SU-DHL-6 (cell line): ENCODE data around the gene TLL2.

Experiments used
- H2AFZ ChIP-seq: fragments of 200-600 bp; sonication (generic); 2 replicates; pipeline ENCODE4 v1.6.1; 2014; ENCODE audit warnings: low read depth, mild to moderate bottlenecking, moderate library complexity, mixed read lengths, antibody characterized with exemption, low read length; ENCODE audit not compliant: severe bottlenecking
- H3F3A ChIP-seq: fragments of 200-600 bp; shearing (Covaris generic); 2 replicates; pipeline ENCODE4 v1.6.0; 2016; ENCODE audit warnings: antibody characterized with exemption, mild to moderate bottlenecking; ENCODE audit not compliant: insufficient read depth
- H3K27ac ChIP-seq: fragments of 200-600 bp; sonication (generic); 2 replicates; pipeline ENCODE4 v1.5.1; 2016; ENCODE audit warnings: low read depth, mild to moderate bottlenecking, low read length, moderate library complexity, mixed read lengths
- H3K27me3 ChIP-seq: fragments of 200-600 bp; sonication (generic), shearing (Covaris generic); 2 replicates; pipeline ENCODE4 v1.6.0; 2014; ENCODE audit warnings: mild to moderate bottlenecking, low read length
- H3K36me3 ChIP-seq: fragments of 200-600 bp; sonication (generic); 2 replicates; pipeline ENCODE4 v1.6.1; 2014; ENCODE audit warnings: mild to moderate bottlenecking, low read length, mixed read lengths
- H3K4me2 ChIP-seq: fragments of 300-600, 200-600 bp; shearing (Covaris generic), sonication (generic); 2 replicates; pipeline ENCODE4 v1.6.0; 2014; ENCODE audit warnings: low read length, low read depth, mild to moderate bottlenecking; ENCODE audit not compliant: poor library complexity, severe bottlenecking
- H3K4me3 ChIP-seq: fragments of 200-600 bp; sonication (generic); 2 replicates; pipeline ENCODE4 v1.5.1; 2014; ENCODE audit warnings: antibody characterized with exemption, low read length, mild to moderate bottlenecking, mixed read lengths; ENCODE audit not compliant: insufficient read depth, poor library complexity, severe bottlenecking
- H3K79me2 ChIP-seq: fragments of 200-600 bp; sonication (generic); 2 replicates; pipeline ENCODE4 v1.6.1; 2014; ENCODE audit warnings: mild to moderate bottlenecking, low read length, moderate library complexity; ENCODE audit not compliant: insufficient read depth
- H3K9ac ChIP-seq: fragments of 200-600 bp; sonication (generic); 2 replicates; pipeline ENCODE4 v1.7.0; 2014; ENCODE audit warnings: mild to moderate bottlenecking, low read length
- H3K9me2 ChIP-seq: fragments of 200-600 bp; sonication (generic); replicated peaks from 2 replicates; pipeline ENCODE4 v1.6.1; 2014; ENCODE audit warnings: low read length; ENCODE audit not compliant: insufficient read depth
- H3K9me3 ChIP-seq: fragments of 200-600 bp; sonication (generic); 2 replicates; pipeline ENCODE4 v1.6.1; 2014; ENCODE audit warnings: low read length, mixed read lengths; ENCODE audit not compliant: insufficient read depth
- H4K20me1 ChIP-seq: fragments of 200-600 bp; sonication (generic); 2 replicates; pipeline ENCODE4 v1.6.1; 2014; ENCODE audit warnings: low read depth, mild to moderate bottlenecking, antibody characterized with exemption, low read length, moderate library complexity, mixed read lengths
- EZH2phosphoT487 ChIP-seq: fragments of 200-600 bp; sonication (generic), shearing (Covaris generic); conservative IDR thresholded peaks from 2 replicates; pipeline ENCODE4 v1.6.1; 2018; ENCODE audit warnings: mild to moderate bottlenecking, antibody characterized with exemption, low read length, moderate library complexity, mixed read lengths
- TF ChIP-seq, protein P1 (sequence below): fragments of 200-600 bp; sonication (generic); IDR thresholded peaks from one replicate; pipeline ENCODE4 v1.5.1; 2017; ENCODE audit warnings: antibody characterized with exemption, mild to moderate bottlenecking, low read length, moderate library complexity; ENCODE audit not compliant: insufficient read depth, poor library complexity, severe bottlenecking

Gene TLL2

DNA sequence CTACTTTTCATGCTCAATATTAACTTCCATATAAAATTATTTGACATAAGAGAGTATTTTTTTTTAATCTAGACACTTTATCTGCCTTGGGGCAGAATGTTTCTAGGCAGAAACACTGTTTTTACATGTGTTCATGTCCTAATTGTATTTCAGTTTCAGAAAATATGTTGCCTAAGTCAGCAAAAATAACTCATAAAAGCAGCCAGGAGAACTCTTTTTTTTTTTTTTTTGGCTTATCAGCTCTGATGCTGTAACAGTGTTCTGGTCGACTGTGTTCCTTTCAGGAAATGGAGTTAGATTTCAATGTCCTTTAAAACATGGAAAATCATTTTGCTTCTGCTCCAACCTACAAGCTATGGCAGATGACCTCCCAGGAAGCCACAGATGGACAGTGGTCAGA lies 91.7 kb downstream of the TLL2 start:
- no peak for TF ChIP-seq EZH2phosphoT487
- no peak overlapping the region for H3K4me3 ChIP-seq
- no peak overlapping the region for H3K9ac ChIP-seq
- no peaks in the 10 kb centered on the region for H3K9me2 ChIP-seq
- no peak overlapping the region for H2AFZ ChIP-seq
- H3K4me2 ChIP-seq = no peak overlapping the region
- no peaks in the 10 kb centered on the region for H3F3A ChIP-seq
- no peaks in the 10 kb centered on the region for H3K27me3 ChIP-seq
- no peaks in the 10 kb centered on the region for H4K20me1 ChIP-seq
- no peaks in the 10 kb centered on the region for H3K9me3 ChIP-seq
- H3K27ac ChIP-seq = no peak overlapping the region
- no peaks in the 10 kb centered on the region for H3K36me3 ChIP-seq
- no peaks in the 10 kb centered on the region for H3K79me2 ChIP-seq

DNA sequence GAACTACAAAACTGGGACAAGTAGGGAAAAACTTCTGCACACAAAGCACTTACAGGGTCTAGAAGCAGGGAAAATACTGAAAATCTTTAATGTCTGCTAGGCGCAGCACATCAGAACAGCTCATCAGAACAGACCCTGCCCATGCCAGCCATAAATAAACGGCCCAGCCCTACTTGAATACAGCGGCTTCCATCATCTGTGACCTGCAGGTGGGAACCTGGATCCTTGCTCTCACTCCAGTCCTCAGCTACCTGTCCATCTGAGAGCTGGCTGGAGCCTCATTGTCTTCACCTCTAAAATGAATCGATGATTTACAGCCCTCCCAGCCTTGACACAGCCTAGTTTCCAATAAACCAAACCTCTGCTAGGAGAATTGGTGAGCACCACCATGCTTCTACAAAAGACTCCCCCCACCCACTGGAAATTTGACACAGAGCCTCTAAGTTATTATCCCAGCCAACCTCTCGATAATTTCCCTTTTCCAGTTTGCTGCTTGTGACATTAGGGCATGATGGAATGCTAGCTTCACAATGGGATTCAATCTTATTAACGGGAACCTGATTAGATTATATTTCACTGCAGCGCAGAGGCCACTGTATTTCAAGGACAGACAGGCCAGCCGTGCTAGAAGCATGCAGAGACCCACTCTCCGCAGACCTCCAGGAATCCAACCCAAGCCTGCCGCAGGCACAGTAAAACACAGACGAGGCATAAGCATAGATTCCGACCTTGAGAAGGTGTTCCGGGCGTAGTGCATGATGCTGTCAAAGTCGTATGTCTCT lies 93.3 kb downstream of the TLL2 start:
- no peak overlapping the region for H2AFZ ChIP-seq
- no peak overlapping the region for H3K9ac ChIP-seq
- TF ChIP-seq, protein P1, sequence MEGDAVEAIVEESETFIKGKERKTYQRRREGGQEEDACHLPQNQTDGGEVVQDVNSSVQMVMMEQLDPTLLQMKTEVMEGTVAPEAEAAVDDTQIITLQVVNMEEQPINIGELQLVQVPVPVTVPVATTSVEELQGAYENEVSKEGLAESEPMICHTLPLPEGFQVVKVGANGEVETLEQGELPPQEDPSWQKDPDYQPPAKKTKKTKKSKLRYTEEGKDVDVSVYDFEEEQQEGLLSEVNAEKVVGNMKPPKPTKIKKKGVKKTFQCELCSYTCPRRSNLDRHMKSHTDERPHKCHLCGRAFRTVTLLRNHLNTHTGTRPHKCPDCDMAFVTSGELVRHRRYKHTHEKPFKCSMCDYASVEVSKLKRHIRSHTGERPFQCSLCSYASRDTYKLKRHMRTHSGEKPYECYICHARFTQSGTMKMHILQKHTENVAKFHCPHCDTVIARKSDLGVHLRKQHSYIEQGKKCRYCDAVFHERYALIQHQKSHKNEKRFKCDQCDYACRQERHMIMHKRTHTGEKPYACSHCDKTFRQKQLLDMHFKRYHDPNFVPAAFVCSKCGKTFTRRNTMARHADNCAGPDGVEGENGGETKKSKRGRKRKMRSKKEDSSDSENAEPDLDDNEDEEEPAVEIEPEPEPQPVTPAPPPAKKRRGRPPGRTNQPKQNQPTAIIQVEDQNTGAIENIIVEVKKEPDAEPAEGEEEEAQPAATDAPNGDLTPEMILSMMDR = no peak
- H3K27ac ChIP-seq = no peak overlapping the region
- H3K27me3 ChIP-seq = no peaks in the 10 kb centered on the region
- H3K4me2 ChIP-seq = no peak overlapping the region
- no peaks in the 10 kb centered on the region for H3K79me2 ChIP-seq
- H4K20me1 ChIP-seq = no peaks in the 10 kb centered on the region
- no peaks in the 10 kb centered on the region for H3K9me3 ChIP-seq
- H3K4me3 ChIP-seq = no peak overlapping the region
- H3K36me3 ChIP-seq = no peaks in the 10 kb centered on the region
- H3F3A ChIP-seq = no peaks in the 10 kb centered on the region
- H3K9me2 ChIP-seq = no peaks in the 10 kb centered on the region

DNA sequence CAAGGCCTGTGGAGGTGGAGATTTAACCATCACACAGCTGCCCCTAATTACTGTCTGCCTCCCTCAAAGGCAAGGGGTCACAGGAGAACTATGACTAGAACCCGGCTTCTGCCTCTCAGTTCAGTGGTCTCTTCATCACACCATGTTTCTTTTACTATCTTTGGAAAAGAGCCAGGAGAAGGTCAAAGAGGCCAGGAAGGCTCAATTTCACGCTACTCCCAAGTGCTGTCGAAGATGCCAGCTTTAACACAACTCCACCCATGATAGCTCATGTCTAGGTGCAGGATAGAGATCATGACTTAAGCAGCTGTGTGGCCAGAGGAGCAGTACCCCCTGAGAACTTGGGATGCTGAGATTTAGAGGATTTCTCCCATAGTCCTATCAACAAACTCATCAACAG lies 94.4 kb downstream of the TLL2 start:
- H2AFZ ChIP-seq = no peak overlapping the region
- H3K27ac ChIP-seq = no peak overlapping the region
- no peaks in the 10 kb centered on the region for H4K20me1 ChIP-seq
- TF ChIP-seq EZH2phosphoT487 = no peak
- TF ChIP-seq, protein P1 = no peak
- H3K79me2 ChIP-seq = no peaks in the 10 kb centered on the region
- H3F3A ChIP-seq = no peaks in the 10 kb centered on the region
- H3K4me3 ChIP-seq = no peak overlapping the region
- no peaks in the 10 kb centered on the region for H3K9me3 ChIP-seq
- H3K36me3 ChIP-seq = no peaks in the 10 kb centered on the region
- H3K4me2 ChIP-seq = no peak overlapping the region
- H3K9me2 ChIP-seq = no peaks in the 10 kb centered on the region
- no peaks in the 10 kb centered on the region for H3K27me3 ChIP-seq
- H3K9ac ChIP-seq = no peak overlapping the region

DNA sequence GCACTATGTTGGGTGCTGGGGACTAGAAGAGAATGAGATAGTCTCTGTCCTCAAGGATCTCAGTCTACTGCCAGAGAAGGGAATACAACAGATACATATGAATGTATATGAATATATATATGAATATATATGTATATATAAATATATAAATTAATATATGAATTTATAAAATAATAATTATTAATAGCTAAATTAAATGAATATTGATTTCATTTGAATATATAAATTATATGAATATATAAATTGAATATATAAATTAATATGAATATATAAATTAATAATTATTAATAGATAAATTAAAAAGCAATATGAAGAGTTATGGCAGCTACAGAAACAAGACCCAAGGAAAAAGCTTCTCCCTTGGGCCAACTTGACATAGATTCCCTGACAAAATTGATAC lies 95.1 kb downstream of the TLL2 start:
- H3K4me2 ChIP-seq = no peak overlapping the region
- H2AFZ ChIP-seq = no peak overlapping the region
- no peaks in the 10 kb centered on the region for H3K27me3 ChIP-seq
- no peak overlapping the region for H3K27ac ChIP-seq
- no peaks in the 10 kb centered on the region for H3K9me2 ChIP-seq
- H3K9ac ChIP-seq = no peak overlapping the region
- no peaks in the 10 kb centered on the region for H3F3A ChIP-seq
- no peak overlapping the region for H3K4me3 ChIP-seq
- H4K20me1 ChIP-seq = no peaks in the 10 kb centered on the region
- H3K36me3 ChIP-seq = no peaks in the 10 kb centered on the region
- TF ChIP-seq, protein P1 = no peak
- no peak for TF ChIP-seq EZH2phosphoT487
- H3K9me3 ChIP-seq = no peaks in the 10 kb centered on the region
- no peaks in the 10 kb centered on the region for H3K79me2 ChIP-seq
